HepG2 (cell line): ENCODE data around the gene NISCH. TPM values are rescaled to one million over a fixed set of nuclear protein-coding genes. Genes with fewer than 3 reads are reported as not detected.

ENCODE experiments used
- ATAC-seq: fragments of 200-7000 bp; cut with Tn5 transposase; 3 replicates; pipeline ENCODE4 v1.9.1; 2020; ENCODE audit warnings: mild to moderate bottlenecking, moderate library complexity
- BruUV-seq: library from RNA; stranded (reverse); fragments of 400-500 nt; replicated peaks from 2 replicates; lab custom pipeline; 2021; lab: Mats Ljungman, UMichigan
- CTCF ChIA-PET: fragments of 300-600 bp; formaldehyde crosslinking; extraction: SDS; loops from one replicate; lab custom pipeline; 2021; ENCODE audit warnings: low total read pairs, inconsistent platforms, low intra/inter-chr PET ratio; lab: Yijun Ruan, JAX
- POLR2A ChIA-PET: fragments of 350-600 bp; sonication (Branson Sonifier 250); formaldehyde crosslinking; loops from one replicate; lab custom pipeline; 2020; ENCODE audit warnings: antibody characterized with exemption, inconsistent platforms; lab: Yijun Ruan, JAX
- DNase-seq: peaks from one replicate; pipeline ENCODE4 v3.0.0-alpha.2; 2015; ENCODE audit warnings: low spot score
- FAIRE-seq: peaks from 3 replicates; lab custom pipeline; 2011; peaks lifted over from hg19 to GRCh38; lab: Jason Lieb, UNC
- H2AFZ ChIP-seq: one replicate; pipeline ENCODE4 v1.6.1; 2011; ENCODE audit warnings: low read length, inconsistent platforms
- H3K27ac ChIP-seq: fragments of 300-600 bp; 3 replicates; pipeline ENCODE4 v1.8.0; 2011; ENCODE audit warnings: mixed run types, mild to moderate bottlenecking, mixed read lengths, low read length, inconsistent platforms; ENCODE audit not compliant: insufficient read depth; ENCODE audit errors: extremely low read length
- H3K27me3 ChIP-seq, 2 experiments: fragments of 200-600 bp in 1 of 2; 2 replicates in 1 of 2; 3 replicates in 1 of 2; pipeline versions ENCODE4 v1.6.0 to v1.8.0; 2011; ENCODE audit warnings: low read length in 2 of 2, mild to moderate bottlenecking in 2 of 2, moderate library complexity in 2 of 2, inconsistent platforms in 1 of 2; ENCODE audit not compliant: insufficient read depth in 2 of 2, control insufficient read depth in 1 of 2
- H3K36me3 ChIP-seq, 2 experiments: fragments of 200-600 bp in 1 of 2; replicated peaks in 1 of 2; 2 replicates in 1 of 2; 3 replicates in 1 of 2; pipeline versions ENCODE4 v1.5.1 to v1.8.0; 2011; ENCODE audit warnings: low read length in 2 of 2, inconsistent platforms in 1 of 2; ENCODE audit not compliant: insufficient read depth in 2 of 2, control insufficient read depth in 1 of 2
- H3K4me1 ChIP-seq: 2 replicates; pipeline ENCODE4 v1.5.1; 2012; ENCODE audit warnings: low read length, inconsistent platforms; ENCODE audit not compliant: insufficient read depth
- H3K4me2 ChIP-seq: 2 replicates; pipeline ENCODE4 v1.6.0; 2011; ENCODE audit warnings: low read depth, low read length, inconsistent platforms
- H3K4me3 ChIP-seq, 3 experiments: fragments of 200-600 bp in 1 of 3; sonication (generic), shearing (Covaris generic) in 1 of 3; replicated peaks in 1 of 3; 2 replicates each; pipeline ENCODE4 v1.5.1; 2011 to 2016; ENCODE audit warnings: low read length in 3 of 3, inconsistent platforms in 2 of 3, low read depth in 2 of 3, mild to moderate bottlenecking in 2 of 3, control low read depth in 1 of 3, mixed read lengths in 1 of 3; ENCODE audit not compliant: insufficient read depth in 1 of 3
- H3K79me2 ChIP-seq: one replicate; pipeline ENCODE4 v1.6.1; 2011; ENCODE audit warnings: low read length, inconsistent platforms; ENCODE audit not compliant: insufficient read depth
- H3K9ac ChIP-seq: 2 replicates; pipeline ENCODE4 v1.6.0; 2011; ENCODE audit warnings: mild to moderate bottlenecking, low read depth, low read length, inconsistent platforms; ENCODE audit not compliant: insufficient read depth
- H3K9me3 ChIP-seq: 2 replicates; pipeline ENCODE4 v1.5.1; 2012; ENCODE audit warnings: mild to moderate bottlenecking, low read length
- H4K20me1 ChIP-seq: 2 replicates; pipeline ENCODE4 v1.6.0; 2011; ENCODE audit warnings: inconsistent platforms, mild to moderate bottlenecking, low read length, moderate library complexity; ENCODE audit not compliant: insufficient read depth
- ATF6 ChIP-seq: sonication (generic); formaldehyde crosslinking; conservative IDR thresholded peaks from 2 replicates; pipeline ENCODE4 v1.4.0; 2020; ENCODE audit warnings: missing genetic modification reagents
- FOXP1 ChIP-seq, 2 experiments: fragments of 450-650 bp in 1 of 2; IDR thresholded peaks; 2 replicates each; pipeline ENCODE4 v1.6.1; 2017 to 2018; ENCODE audit warnings: antibody characterized with exemption in 1 of 2
- ZNF761 ChIP-seq: sonication (generic); formaldehyde crosslinking; conservative IDR thresholded peaks from 2 replicates; pipeline ENCODE4 v1.4.0; 2020; ENCODE audit warnings: mild to moderate bottlenecking, missing genetic modification reagents
- ZNF784 ChIP-seq: sonication (generic); formaldehyde crosslinking; IDR thresholded peaks from 2 replicates; pipeline ENCODE4 v1.5.1; 2020; ENCODE audit warnings: missing genetic modification reagents, mild to moderate bottlenecking, borderline replicate concordance
- ZSCAN22 ChIP-seq: sonication (generic); formaldehyde crosslinking; IDR thresholded peaks from 2 replicates; pipeline ENCODE4 v1.4.0; 2020; ENCODE audit warnings: mild to moderate bottlenecking, missing genetic modification reagents
- WGBS: methylation state at CpG from one replicate; pipeline ENCODE4 v1.1.6; 2017; ENCODE audit warnings: low lambda C conversion rate; 5-methylcytosine and 5-hydroxymethylcytosine counted together
- in situ Hi-C: cut with HindIII; loops from 2 replicates; pipeline ENCODE4 v1.10.0; 2017; ENCODE audit warnings: low pct_unique_long_range_greater_than_20kb; ENCODE audit not compliant: extremely low pct_ligation_motif_present
- intact Hi-C: fragments of 100-400 bp; cut with micrococcal nuclease; formaldehyde crosslinking; loops from one replicate; pipeline ENCODE4 v1.10.0; 2022; ENCODE audit not compliant: unreplicated experiment
- polyA plus RNA-seq, 8 experiments: library from polyadenylated mRNA; depleted of rRNA in 3 of 8; stranded (reverse) in 7 of 8; unstranded in 1 of 8; fragments of >200 nt; fragmentation: Illumina TruSeq in 4 of 8; extraction: Trizol in 4 of 8; gene quantifications; 2 replicates each; pipeline versions ENCODE4 v1.2.1 to v1.2.3, GENCODE V29; 2011 to 2016; ENCODE audit warnings: low read depth in 4 of 8, missing spikeins in 1 of 8, mixed read lengths in 1 of 8; ENCODE audit not compliant: insufficient read depth in 1 of 8
- total RNA-seq, 5 experiments: library from RNA; depleted of rRNA; stranded (reverse); fragments of >200 nt; fragmentation: Illumina TruSeq; extraction: Trizol; gene quantifications; 2 replicates each; pipeline ENCODE4 v1.2.3, GENCODE V29; 2016; ENCODE audit warnings: low read depth in 1 of 5

NISCH gene
- total and polyA plus RNA-seq, 2 of the 13 experiments (the other 11 are each of a cell fraction or from before 2014, with no cell fraction given): 27.0 to 47.6 TPM

- DNase-seq (no peak), ATAC-seq (no peak), FAIRE-seq (no peak)
- ChIA-PET POLR2A (interaction anchor here (1.1 kb wide), 1 partner anchor 10 kb away, joined by 4 read pairs; no protein-coding TSS in a partner anchor), CTCF (no interaction called here)
- Histone ChIP-seq H3K36me3 (peaks cover 9 to 26% of the 10 kb centered on the region in 2 experiments), H3K79me2 (no peaks in the 10 kb centered on the region), H3K4me2 (no peak overlapping the region), H3K9ac (no peak overlapping the region), H4K20me1 (no peaks in the 10 kb centered on the region), H3K9me3 (no peaks in the 10 kb centered on the region), H3K27ac (no peak overlapping the region), H3K27me3 (peaks cover 1 to 7% of the 10 kb centered on the region in 2 experiments)
- in situ Hi-C loops (no loop called here), intact Hi-C loops (no loop called here)
- no TSS peak for BruUV-seq
- TF ChIP-seq ATF6: no peak
- TF ChIP-seq FOXP1 (IDR thresholded peaks at IDR 0.05): no peak
- TF ChIP-seq FOXP1 (CRISPR knock-in tag; IDR thresholded peaks at IDR 0.05): no peak
- no peak for TF ChIP-seq ZSCAN22 (CRISPR knock-in tag)
- TF ChIP-seq ZNF761 (CRISPR knock-in tag): no peak
- no peak for TF ChIP-seq ZNF784
- TF ChIP-seq, all 625 proteins: peak for 0
- Histone ChIP-seq H2AFZ (no peak overlapping the region), H3K4me1 (peaks cover 19% of the 10 kb centered on the region), H3K4me3 (no peak overlapping the region)
- WGBS: 89% methylated on average over 10 of the region's 14 CpGs
Observed at GRCh38 chr3:52522651-52523251, 67.3 kb downstream of the NISCH start.
